ENCODE measurements around the gene POLR1A. TPM values are rescaled to one million over a fixed set of nuclear protein-coding genes. Genes with fewer than 3 reads are reported as not detected.

Gene POLR1A
- total and polyA plus RNA-seq, 2 donors (not counting 3 experiments of a cell fraction or from before 2014, with no cell fraction given) = 7.6 to 40.7 TPM

GRCh38 chr2:86081724-86082123, 24.0 kb downstream of the POLR1A start:
- Histone ChIP-seq H3K36me3 (ENCODE audit: control insufficient read depth in 2 of 2, extremely low read depth in 1 of 2, insufficient read depth in 2 of 2, low read length in 2 of 2) (peaks cover 20 to 26% of the 10 kb centered on the region in 2 experiments), H2AFZ (ENCODE audit: low read depth, low read length) (no peak overlapping the region), H3K4me2 (ENCODE audit: insufficient read depth, low read length) (no peak overlapping the region), H3K4me3 (replicated peaks in 1 of 3; ENCODE audit: insufficient read depth in 1 of 3, low read depth in 1 of 3, low read length in 3 of 3) (no peak overlapping the region), H4K20me1 (replicated peaks; ENCODE audit: control insufficient read depth, extremely low read depth, insufficient read depth, low read length) (no peaks in the 10 kb centered on the region), H3K4me1 (ENCODE audit: control insufficient read depth, extremely low read depth, insufficient read depth, low read length) (peaks cover 3% of the 10 kb centered on the region), H3K9me1 (replicated peaks; ENCODE audit: control insufficient read depth, extremely low read depth, insufficient read depth, low read length) (no peaks in the 10 kb centered on the region), H3K9me3 (replicated peaks; ENCODE audit: control insufficient read depth, insufficient read depth, low read length) (no peaks in the 10 kb centered on the region), H3K27ac (ENCODE audit: insufficient read depth, low read depth, low read length) (no peak overlapping the region), H3K27me3 (ENCODE audit: control insufficient read depth in 2 of 2, insufficient read depth in 2 of 2, low read length in 2 of 2) (no peaks in the 10 kb centered on the region), H3K79me2 (ENCODE audit: control insufficient read depth, insufficient read depth, low read length) (no peaks in the 10 kb centered on the region), H3K9ac (replicated peaks; ENCODE audit: extremely low read depth, insufficient read depth, low read length) (no peak overlapping the region)
- intact Hi-C loops (cut with micrococcal nuclease) (no loop called here), dilution Hi-C loops (cut with MboI; ENCODE audit: extremely low pct_ligation_motif_present, low sequenced_read_pairs) (no loop called here)
- FAIRE-seq = no peak
- POLR2A ChIA-PET = no interaction called here
- no TSS peak for BruUV-seq (replicated peaks)
- DNase-seq (ENCODE audit: low read depth, low spot score) = no peak
- CTCF ChIA-PET = interaction anchor here (12.4 kb wide), 1 partner anchor 252 kb away, joined by 541 read pairs; no protein-coding TSS in a partner anchor
- TF ChIP-seq FOS (IDR thresholded peaks at IDR 0.05; ENCODE audit: borderline replicate concordance, insufficient read depth, low read length) (no peak), MYC (IDR thresholded peaks at IDR 0.05; ENCODE audit: low read depth, low read length) (no peak), GATA2 (IDR thresholded peaks at IDR 0.05; ENCODE audit: insufficient read depth, insufficient read length, low read depth, low read length) (no peak), CTCF (IDR thresholded peaks at IDR 0.05; ENCODE audit: extremely low read depth in 1 of 2, insufficient read depth in 1 of 2, low read depth in 1 of 2, low read length in 2 of 2) (no peak), POLR2AphosphoS5 (IDR thresholded peaks at IDR 0.05; ENCODE audit: insufficient read depth, low read depth, low read length) (no peak), MAX (IDR thresholded peaks at IDR 0.05; ENCODE audit: insufficient read depth, insufficient read length) (no peak), EZH2 (IDR thresholded peaks at IDR 0.05; ENCODE audit: borderline replicate concordance, low read depth, low read length, severe bottlenecking) (no peak), JUN (IDR thresholded peaks at IDR 0.05; ENCODE audit: borderline replicate concordance, insufficient read depth, insufficient read length, low read depth) (no peak), POLR2A (IDR thresholded peaks at IDR 0.05; ENCODE audit: low read depth, low read length) (no peak)

Measured in endothelial cell of umbilical vein (primary cell).